Stimulated activated CD8-positive, alpha-beta memory T cell treated with anti-CD3 and anti-CD28 coated beads, Interleukin-7, amount 100 ng/mL, for 4 hours (primary cell): ENCODE data around the gene BLACAT1.
A peak's percentile ranks its signal among the peaks of the same experiment; 100 is the strongest.

Experiments used
- DNase-seq, 2 donors: peaks; one replicate each; pipeline ENCODE4 v3.0.0-alpha.2; 2020; ENCODE audit warnings: low read depth in 2 of 2

Gene BLACAT1

DNA sequence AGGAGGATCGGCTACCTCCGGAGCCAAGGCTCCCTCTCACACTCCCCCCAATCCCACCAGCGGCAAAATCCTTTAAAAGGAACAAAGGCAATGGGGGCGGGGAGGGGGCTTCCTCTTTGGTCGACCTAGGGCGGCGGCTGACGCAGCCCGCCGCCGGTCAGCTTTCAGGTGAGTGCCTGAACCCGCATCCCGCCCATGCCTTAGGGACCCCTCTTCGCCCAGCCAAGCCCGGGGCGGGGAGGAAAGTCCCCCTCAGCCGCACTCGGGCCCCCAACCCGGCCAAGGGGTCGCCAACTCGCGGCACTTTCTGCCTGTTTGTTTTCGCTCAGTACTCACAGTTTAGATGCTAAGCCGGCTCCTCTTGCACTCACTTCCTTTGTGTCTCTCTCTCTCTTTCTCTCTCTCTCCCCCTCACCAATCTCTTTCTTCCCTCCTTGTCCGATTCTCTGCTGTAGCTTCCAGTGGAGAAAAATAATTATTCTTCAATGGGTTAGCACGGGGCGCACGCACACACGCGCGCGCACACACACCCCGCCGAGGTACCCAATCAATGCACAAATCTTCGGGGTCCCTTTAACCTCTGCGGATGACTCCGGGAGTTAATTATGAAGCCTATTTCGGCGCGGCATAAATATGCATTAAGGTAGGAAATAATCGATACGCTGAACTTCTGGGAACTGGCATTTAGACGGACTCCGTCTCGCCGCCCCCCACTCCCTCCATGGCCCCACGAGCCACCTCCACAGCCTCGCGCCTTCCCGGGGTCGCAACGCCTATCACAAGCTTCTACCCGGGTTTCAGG, at the start of gene BLACAT1:
Gene BLACAT1 (minus strand): TSS at position 465 of the 802 bp plus-strand sequence.
- DNase-seq, result no peak

DNA sequence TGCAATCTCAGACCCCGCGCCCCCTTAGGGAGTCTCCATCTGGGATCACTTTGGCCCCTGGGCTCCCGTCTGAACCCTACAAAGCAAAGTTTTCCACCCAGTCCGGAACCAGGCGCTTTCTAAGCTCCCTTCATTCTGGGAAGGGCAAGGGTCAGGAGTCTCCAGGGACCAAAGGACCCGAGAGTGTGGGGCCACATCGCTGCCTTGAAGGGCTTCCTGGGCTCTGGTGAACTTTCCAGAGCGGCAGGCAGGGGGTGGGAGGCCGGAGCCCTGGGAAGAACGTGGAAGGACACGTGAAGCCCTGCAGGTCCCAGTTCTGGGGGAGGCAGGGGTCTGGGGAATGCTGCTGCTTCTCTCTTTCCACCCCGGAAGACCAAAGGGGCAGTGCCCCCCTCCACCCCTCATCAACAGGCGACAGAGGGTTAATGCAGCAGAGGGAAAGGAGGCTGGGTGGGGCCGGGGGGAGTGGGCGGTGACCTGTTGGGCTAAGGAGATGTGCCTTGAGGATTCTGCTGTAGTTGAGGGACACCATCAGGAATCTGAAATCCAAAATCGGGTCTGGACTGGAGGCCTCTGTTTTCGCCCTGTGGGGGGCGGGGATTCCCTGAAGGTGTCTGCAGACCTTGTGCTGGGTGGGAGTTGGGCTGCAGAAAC, 49.4 kb upstream of the BLACAT1 start:
- no peak for DNase-seq

DNA sequence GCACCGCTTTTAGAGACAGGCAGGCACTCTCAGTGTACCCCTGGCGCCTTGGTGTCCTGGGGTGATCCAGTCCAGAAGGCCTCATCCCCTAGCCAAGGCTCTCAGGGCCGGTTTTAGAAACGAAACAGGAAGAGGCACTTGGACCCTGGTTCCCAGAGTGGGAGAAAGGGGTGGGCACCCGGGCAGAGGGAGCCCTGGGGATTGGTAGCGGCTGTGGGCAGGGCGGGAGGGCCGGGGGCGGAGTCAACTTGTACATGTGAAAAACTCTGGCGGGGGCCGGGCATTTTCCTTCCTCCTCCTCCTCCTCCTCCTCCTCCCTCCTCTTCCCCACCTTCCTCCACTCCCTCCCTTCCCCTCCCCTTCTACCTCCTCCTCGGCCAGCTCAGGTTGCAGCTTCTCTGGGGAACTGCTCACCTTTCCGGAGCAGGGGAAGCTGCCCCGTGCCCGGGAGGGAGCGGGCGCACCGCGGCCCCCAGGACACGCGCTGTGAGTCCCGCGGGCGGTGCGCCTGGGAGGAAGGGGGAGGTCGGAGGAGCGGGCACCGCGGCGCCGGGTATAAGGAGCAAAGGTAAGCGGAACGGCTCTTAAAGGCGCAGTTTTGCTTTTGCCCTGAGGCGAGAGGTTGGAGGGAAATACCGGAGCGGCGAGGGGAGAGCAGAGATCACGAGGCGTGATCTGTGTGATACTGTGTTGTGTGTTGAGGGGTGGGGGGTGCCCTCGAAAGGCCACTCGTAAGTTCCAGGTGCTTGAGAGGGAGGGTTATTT, 48.6 kb upstream of the BLACAT1 start, which contains the start of gene CDK18:
Gene CDK18 (plus strand): TSS at position 359 of the 765 bp plus-strand sequence. CDS start 18,499 bp downstream, outside the sequence.
- DNase-seq, result peak in 1 of 2 donors; percentile 39

DNA sequence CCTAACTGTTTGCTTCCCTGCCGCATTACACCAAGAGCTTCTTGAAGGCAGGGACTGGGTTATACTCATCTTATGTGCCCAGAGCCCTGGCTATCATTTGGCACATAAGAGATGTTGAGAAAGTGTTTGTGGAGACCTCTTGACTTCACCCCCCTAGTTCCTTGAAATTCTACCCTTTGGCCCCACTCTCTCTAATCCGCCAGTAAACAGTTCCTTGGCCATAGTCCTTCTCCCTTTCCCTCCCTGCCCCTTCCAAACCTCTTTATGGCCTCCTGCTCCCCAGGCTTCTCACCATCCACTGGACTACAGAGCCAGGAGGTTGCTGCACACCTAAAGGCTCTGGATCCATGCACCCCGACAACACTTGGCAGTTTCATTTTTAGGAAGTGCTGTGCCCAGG, 47.1 kb upstream of the BLACAT1 start:
- no peak for DNase-seq

DNA sequence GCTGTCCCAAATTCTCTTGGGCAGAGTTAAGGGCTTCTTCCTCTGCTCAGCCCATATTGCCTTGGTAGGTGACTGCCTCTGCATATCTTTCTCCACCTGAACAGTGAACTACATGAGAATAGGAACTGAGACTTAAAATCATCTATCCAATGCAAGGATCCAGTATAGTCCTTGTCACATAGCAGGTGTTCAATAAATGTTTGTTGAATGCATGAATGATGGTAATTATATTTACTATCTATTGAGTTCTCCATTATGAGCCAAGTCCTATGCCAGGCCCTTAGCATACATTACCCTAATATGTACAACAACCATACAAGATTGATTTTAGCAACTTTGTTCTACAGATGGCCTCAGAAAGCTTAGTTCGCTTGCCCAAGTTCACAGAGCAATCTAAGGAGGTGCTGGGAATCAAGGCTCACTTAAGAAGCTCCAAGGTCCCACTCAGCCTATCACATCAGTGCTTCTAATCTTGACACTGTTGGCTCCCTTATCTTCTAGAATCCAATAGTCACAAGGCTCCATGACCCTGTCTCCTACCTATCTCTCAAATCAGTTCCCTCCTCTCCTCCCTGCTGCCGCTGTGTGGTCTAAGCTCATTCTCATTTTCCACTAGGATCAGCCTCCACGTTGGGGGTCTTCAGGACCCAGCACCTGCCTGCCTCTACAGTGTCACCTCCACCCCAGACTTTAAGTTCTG, 46.4 kb upstream of the BLACAT1 start:
- DNase-seq, result no peak

DNA sequence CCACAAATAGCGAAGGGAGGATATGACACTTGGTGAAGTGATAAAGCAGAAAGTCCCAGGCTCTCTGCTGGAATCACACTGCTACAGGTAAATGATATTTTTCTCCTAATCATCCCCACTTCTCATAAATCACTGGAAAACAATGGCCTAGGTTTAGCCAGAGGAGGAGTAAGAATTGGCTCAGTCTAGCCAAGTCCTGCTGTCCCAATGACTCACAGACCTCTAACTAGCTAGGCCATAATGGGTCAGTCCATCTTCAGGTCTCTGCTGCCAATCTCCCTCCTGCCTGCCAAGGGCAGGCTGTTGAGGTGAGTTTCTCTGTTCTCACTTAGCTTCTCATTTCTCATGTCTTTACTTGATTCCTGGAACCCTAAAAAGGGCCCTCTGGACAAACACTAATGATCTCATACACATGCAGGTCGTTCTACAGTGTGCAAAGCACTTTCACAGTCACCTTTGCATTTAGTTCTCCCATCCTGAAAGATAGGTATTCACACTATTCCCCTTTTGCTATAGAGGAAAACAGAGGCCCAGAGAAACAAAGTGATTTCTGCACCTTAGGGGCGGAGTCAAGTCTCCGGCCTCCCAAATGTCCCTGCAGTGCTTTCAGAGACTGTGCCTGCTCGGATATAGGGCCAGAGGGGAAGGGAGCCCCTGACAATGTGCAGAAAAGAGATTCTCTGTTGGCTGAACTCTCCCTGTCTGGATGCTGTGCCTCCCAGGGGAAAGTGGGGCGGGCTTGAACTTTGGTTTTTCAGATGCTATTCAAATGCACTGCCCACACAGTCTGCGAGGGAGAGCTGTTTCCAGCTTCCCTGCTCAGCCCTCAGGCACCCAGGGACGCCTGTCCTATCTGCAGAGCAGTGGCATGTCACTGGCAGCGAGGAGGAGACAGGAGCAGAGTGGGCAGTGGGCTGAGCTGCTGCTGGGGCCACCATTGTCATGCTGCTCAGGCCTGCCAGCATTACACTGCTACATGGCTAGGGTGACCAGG, 44.7 kb upstream of the BLACAT1 start:
- no peak for DNase-seq

DNA sequence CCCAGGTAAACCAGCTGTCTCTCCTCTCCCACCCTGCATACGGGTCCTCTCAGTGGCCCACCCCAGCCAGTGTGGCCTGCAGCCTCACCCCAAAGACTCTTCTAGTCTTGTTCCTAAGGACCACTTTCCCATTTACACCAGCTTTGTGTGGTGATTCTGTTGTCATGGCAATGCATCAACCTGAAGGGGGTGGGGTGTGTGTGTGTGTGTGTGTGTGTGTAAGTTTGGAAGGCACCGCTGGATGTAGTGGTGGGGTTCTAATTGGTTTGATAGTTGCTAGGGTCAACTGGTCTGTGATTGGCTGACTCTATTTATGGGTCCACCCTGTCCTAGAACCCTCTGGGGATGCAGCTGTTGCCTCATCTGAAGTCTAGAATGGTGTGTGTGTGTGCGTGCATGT, 43.9 kb upstream of the BLACAT1 start:
- no peak for DNase-seq

DNA sequence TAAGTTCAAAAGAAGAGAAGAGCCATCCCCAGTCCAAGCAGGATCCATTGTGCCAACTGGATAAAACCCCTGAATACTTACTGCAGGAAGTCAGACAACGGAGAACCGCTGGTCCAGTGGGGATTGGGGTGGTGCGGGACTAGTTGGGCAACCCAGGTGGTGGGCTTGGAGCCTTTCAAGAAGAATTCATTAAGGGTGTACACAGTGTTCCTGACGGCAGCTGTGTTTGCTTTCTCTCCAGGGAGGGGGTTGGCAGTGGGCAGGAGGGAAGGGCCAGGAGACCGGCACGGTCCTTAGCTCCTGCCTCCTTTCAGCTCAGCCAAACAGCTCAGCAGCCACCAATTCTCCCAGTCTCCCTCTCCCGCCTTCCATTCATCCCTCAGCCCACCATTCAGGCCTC, 41.5 kb upstream of the BLACAT1 start:
- no peak for DNase-seq

DNA sequence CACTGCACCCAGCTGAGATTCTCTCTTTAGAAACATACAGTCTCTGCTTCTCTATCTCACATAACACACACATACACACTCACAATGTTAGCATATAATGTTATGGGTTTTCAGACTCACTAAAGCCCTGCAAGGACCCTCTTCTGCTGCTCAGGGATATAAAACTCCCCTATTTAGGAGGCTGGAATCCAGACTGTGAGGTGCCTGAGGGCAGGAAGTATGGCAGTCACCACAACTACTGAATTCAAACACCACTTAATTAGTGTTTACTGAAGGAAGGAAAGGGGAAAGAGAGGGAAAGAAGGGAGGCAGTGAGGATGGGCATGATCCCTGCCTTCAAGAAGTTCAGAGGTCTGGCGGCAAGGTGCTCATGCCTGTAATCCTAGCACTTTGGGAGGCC, 40.8 kb upstream of the BLACAT1 start:
- no peak for DNase-seq

DNA sequence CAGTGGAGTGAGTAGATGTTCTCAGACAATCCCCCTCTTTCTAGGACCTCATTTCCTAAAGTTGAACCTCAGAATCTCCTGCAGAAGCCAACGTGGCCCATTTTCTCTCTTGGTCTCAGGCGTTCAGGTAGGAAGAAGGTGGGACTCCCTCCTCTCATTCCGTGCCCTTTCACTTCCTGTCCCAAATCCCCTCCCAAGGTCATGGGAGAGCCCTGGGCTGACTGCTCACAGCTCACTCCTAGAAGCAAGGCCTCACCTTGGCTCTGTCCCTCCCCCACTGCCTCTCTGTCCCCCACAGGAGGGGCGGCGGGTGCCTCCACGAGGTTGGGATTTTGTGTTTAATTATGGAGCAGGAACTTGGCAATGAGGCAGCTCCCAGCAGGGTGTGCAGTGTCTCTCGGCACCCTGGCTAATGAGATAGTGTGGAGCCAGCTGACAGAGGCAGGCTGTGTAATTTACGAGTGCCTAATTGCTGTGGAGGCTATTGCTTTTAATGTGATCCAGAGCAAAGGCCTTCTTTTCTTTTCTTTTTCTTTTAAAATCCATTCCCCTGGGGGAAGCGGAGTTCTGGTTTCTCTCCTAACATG, 39.5 kb upstream of the BLACAT1 start:
- no peak for DNase-seq

DNA sequence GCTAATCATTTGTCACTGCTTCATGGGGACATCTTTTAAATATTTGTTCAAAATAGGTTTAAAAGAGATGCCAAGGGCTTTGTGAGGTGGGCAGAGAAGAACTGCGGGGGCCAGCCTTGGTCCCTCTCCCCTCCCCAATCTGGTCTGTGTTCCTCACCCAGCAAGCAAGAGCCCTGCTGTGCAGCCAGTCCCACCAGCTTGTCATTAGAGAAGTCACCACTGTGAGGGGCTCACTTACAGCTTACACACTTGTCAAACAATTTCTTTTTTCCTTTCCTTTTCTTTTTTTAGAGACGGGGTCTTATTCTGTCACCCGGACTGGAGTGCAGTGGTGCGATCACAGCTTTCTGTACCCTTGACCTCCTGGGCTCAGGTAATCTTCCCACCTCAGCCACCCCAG, 38.3 kb upstream of the BLACAT1 start:
- no peak for DNase-seq

DNA sequence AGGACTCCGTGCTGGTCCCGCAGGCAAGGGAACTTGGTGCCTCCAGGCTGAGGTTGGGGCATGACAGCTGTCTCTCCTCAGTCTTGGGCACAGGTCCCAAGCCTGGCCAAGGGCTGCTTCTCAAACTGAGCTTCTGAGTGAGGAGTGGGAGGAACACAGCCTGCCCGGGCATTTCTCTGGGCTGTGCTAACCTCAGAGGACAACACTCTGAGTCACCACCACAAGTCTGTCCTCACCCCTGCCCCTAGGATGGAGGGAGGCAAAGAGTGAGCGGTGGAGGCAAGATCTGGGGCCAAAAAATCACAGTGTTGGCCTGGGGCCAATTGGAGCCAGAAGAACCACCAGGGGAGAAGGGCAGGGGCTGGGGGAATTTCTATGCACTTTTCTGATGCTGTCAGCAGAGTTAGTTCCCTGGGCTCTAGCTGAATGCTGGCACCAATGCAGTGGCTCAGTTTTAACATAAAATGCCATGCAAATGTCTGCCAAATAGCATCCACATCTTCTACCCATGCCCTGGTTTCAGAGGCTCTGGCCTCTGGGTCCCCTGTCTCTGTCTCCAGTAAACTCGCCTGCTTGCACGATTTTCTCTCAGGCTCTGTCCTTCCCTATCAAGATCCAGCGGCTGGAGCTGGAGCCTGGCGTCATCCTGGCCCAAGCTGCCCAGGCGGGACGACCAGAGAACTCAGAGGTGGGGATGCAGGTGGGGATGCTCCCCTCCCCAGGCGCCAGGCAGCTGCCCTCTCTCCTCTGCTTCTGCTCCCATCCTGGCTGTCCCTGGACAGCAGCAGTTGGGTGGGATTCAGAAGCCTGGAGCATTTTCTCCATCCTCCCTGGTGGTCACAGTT, 37.6 kb upstream of the BLACAT1 start:
- DNase-seq, result no peak

DNA sequence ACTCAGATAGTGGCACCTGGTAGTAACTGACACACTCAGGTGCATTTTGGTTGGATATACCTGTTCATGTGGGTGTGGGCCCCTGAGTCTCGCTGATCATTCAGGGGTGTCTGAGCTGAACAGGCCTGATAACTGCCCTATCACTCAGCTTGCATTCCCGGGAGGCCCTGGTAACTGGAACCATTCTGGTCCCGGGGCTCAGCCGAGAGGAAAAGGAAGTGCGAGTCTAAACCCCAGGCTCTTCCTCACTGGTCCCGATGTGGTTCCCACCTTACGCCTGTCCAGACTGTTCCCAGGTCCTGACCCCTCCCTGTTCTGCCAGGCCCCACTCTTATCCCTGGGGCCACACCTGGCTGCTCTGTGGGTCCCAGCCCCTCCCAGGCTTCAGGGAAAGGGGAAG, 36.9 kb upstream of the BLACAT1 start:
- no peak for DNase-seq

DNA sequence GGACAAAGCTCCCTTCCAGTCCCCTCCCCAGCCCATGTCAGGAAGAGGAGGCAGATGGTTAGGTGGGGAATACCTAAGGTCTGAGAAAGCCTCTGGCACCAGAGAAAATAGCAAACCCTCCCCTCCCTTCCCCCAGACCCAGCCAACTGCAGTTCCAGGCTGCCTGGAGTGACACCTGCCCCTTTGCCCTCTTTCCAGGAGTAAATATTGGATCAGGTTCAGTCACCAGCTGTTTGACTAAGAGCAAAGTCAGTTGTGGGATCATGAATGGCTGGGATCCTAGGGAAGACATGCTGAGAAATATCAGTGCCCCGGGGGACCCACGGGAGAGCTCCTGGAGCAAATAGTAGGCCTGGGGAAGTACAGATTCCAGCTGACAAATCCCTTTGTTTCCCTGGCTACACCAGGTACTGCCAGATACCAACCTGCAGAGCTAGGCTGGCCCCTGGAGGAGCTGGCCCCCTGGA, 36.4 kb upstream of the BLACAT1 start:
- DNase-seq, result no peak

DNA sequence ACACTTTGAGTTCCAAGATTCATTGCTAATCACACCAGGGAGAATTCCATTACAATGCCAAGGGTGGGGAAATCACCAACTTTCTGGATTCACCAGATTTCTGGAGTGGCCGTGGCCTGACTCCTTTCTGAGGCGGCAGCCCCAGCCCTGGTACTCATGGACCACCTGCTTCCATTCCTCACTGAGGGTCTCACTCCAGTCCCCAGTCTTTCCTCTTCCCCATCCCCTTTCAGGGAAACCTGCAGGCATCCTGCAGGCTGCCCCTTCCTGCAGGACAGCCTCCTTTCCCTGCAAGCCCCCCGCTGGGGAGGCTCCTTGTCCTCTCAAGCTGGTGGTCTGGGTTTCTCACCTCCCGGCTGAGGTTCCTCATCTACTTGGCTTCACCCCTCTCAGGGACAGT, 35.9 kb upstream of the BLACAT1 start:
- no peak for DNase-seq

DNA sequence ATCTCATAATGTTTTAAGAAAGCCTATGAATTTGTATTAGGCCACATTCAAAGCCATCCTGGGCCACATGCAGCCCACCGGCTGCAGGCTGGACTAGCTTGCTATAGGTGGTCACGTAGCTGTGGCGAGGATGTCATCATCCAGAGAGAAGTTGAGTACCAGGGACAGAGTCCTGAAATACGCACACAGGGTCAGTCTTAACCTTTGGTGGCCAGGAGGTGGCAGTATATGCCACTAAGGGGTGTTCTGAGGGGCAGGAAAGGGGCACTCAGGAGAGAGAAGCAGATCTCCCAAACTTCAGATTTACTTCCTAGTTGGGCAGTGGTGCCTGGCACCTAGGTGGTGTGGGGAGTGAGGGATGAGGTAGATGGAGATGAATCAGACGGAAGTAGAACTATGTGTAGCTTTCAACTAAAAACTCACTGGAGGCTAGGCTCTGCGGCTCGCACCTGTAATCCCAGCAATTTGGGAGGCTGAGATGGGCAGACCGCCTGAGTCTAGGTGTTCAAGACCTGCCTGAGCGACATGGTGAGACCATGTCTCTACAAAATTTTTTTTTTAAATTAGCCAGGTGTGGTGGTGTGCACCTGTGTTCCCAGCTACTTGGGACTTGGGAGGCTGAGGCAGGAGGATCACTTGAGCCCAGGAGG, 32.4 kb upstream of the BLACAT1 start:
- DNase-seq, result no peak

DNA sequence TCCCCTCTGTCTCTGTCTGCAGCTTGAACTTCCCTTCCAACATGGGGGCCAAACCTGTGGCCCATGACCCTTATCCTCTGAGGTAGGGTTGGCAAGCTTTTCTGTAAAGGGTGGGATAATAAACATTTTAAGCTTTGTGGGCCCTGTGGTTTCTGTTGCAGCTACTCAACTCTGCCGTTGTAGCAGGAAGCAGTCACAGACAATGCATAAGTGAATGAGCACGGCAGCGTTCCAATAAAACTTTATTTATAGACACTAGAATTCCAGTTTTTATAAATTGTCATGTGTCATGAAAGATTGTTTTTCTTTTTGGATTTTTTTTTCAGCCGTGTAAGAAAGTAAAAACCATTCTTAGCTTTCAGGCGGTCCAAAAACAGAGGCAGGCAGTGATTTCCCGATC, 30.4 kb upstream of the BLACAT1 start:
- no peak for DNase-seq
